GM23338 (cell line): ENCODE measurements around the gene PACS2. TPM values are rescaled to one million over a fixed set of nuclear protein-coding genes. Genes with fewer than 3 reads are reported as not detected.

Experiments used
- ATAC-seq: fragments of 200-7000 bp; cut with Tn5 transposase; 3 replicates; pipeline ENCODE4 v1.9.1; 2020
- DNase-seq: peaks from one replicate; pipeline ENCODE4 v3.0.0-alpha.2; 2015; ENCODE audit warnings: low spot score
- H2AFZ ChIP-seq: fragments of 200-600 bp; sonication (generic); 2 replicates; pipeline ENCODE4 v1.8.0; 2016; ENCODE audit warnings: antibody characterized with exemption, mild to moderate bottlenecking, moderate library complexity
- H3F3A ChIP-seq: fragments of 200-600 bp; sonication (generic); replicated peaks from 2 replicates; pipeline ENCODE4 v1.8.0; 2017; ENCODE audit warnings: antibody characterized with exemption, mixed run types, low read depth
- H3K27ac ChIP-seq: fragments of 200-600 bp; sonication (generic); 2 replicates; pipeline ENCODE4 v1.6.1; 2016; ENCODE audit warnings: low read depth
- H3K27me3 ChIP-seq: fragments of 200-600 bp; sonication (generic); 2 replicates; pipeline ENCODE4 v1.8.0; 2016; ENCODE audit warnings: mild to moderate bottlenecking, mixed run types, moderate library complexity; ENCODE audit not compliant: insufficient read depth
- H3K36me3 ChIP-seq: fragments of 200-600 bp; sonication (generic); 2 replicates; pipeline ENCODE4 v1.8.0; 2016; ENCODE audit warnings: mild to moderate bottlenecking; ENCODE audit not compliant: insufficient read depth
- H3K4me1 ChIP-seq: fragments of 200-600 bp; sonication (generic); 2 replicates; pipeline ENCODE4 v1.8.0; 2016; ENCODE audit warnings: mild to moderate bottlenecking, moderate library complexity; ENCODE audit not compliant: insufficient read depth
- H3K4me2 ChIP-seq: fragments of 200-600 bp; sonication (generic); 2 replicates; pipeline ENCODE4 v1.7.1; 2017; ENCODE audit warnings: mixed run types
- H3K4me3 ChIP-seq: fragments of 200-600 bp; sonication (generic); 2 replicates; pipeline ENCODE4 v1.6.1; 2016; ENCODE audit warnings: mixed run types
- H3K79me2 ChIP-seq: fragments of 200-600 bp; sonication (generic); replicated peaks from 2 replicates; pipeline ENCODE4 v1.8.0; 2017; ENCODE audit warnings: mild to moderate bottlenecking; ENCODE audit not compliant: insufficient read depth
- H3K9me2 ChIP-seq: fragments of 200-600 bp; sonication (generic); 2 replicates; pipeline ENCODE4 v1.8.0; 2017; ENCODE audit not compliant: insufficient read depth
- H4K20me1 ChIP-seq: fragments of 200-600 bp; sonication (generic); replicated peaks from 2 replicates; pipeline ENCODE4 v1.8.0; 2017; ENCODE audit warnings: mild to moderate bottlenecking; ENCODE audit not compliant: insufficient read depth
- H3K27ac Mint-ChIP-seq: 2 replicates; pipeline ENCODE4 v1.8.0; 2020; ENCODE audit warnings: inconsistent platforms, mild to moderate bottlenecking, moderate library complexity, mixed read lengths
- H3K27me3 Mint-ChIP-seq: 3 replicates; pipeline ENCODE4 v1.8.0; 2022; ENCODE audit warnings: low read depth, mild to moderate bottlenecking, moderate library complexity, mixed read lengths, inconsistent platforms; ENCODE audit not compliant: insufficient read depth, poor library complexity
- H3K36me3 Mint-ChIP-seq: 3 replicates; pipeline ENCODE4 v1.8.0; 2021; ENCODE audit warnings: low read depth, mild to moderate bottlenecking, inconsistent platforms, moderate library complexity, mixed read lengths
- H3K4me1 Mint-ChIP-seq: 3 replicates; pipeline ENCODE4 v1.8.0; 2020; ENCODE audit warnings: mild to moderate bottlenecking, inconsistent platforms, mixed read lengths
- H3K4me3 Mint-ChIP-seq: 3 replicates; pipeline ENCODE4 v1.8.0; 2021; ENCODE audit warnings: moderate library complexity, mild to moderate bottlenecking, inconsistent platforms, mixed read lengths
- H3K9me3 Mint-ChIP-seq: 3 replicates; pipeline ENCODE4 v1.8.0; 2020; ENCODE audit warnings: moderate library complexity, mild to moderate bottlenecking, inconsistent platforms, mixed read lengths
- CREB1 ChIP-seq: fragments of 250-450 bp; sonication (Bioruptor Pico); IDR thresholded peaks from 2 replicates; pipeline ENCODE4 v1.5.0; 2020; ENCODE audit warnings: low read depth, mild to moderate bottlenecking, moderate library complexity
- CTCF ChIP-seq, 2 experiments: fragments of 200-600 bp in 1 of 2; sonication (generic) in 1 of 2; conservative IDR thresholded peaks; 2 replicates each; pipeline versions ENCODE4 v1.5.1 to v1.6.1; 2016 to 2017; ENCODE audit warnings: antibody characterized with exemption in 2 of 2, low read depth in 2 of 2, mild to moderate bottlenecking in 2 of 2, moderate library complexity in 1 of 2
- ETS1 ChIP-seq: IDR thresholded peaks from 2 replicates; pipeline ENCODE4 v1.6.1; 2016; ENCODE audit warnings: antibody characterized with exemption
- EZH2 ChIP-seq: fragments of 200-600 bp; sonication (generic); IDR thresholded peaks from one replicate; pipeline ENCODE4 v1.8.0; 2017; ENCODE audit warnings: antibody characterized with exemption, mild to moderate bottlenecking, low read depth; ENCODE audit not compliant: unreplicated experiment
- EZH2phosphoT487 ChIP-seq: fragments of 200-600 bp; sonication (generic); IDR thresholded peaks from one replicate; pipeline ENCODE4 v1.8.1; 2018; ENCODE audit warnings: antibody characterized with exemption; ENCODE audit not compliant: unreplicated experiment
- JUNB ChIP-seq: IDR thresholded peaks from one replicate; pipeline ENCODE4 v1.6.1; 2016; ENCODE audit warnings: antibody characterized with exemption; ENCODE audit not compliant: unreplicated experiment
- NANOG ChIP-seq: IDR thresholded peaks from 2 replicates; pipeline ENCODE4 v1.6.1; 2016; ENCODE audit warnings: antibody characterized with exemption, borderline replicate concordance
- POLR2AphosphoS5 ChIP-seq: IDR thresholded peaks from 2 replicates; pipeline ENCODE4 v1.6.1; 2016; ENCODE audit warnings: antibody characterized with exemption, low read depth
- REST ChIP-seq: IDR thresholded peaks from one replicate; pipeline ENCODE4 v1.6.1; 2018; ENCODE audit warnings: antibody characterized with exemption; ENCODE audit not compliant: unreplicated experiment
- STAT1 ChIP-seq: IDR thresholded peaks from one replicate; pipeline ENCODE4 v1.6.1; 2016; ENCODE audit warnings: antibody characterized with exemption; ENCODE audit not compliant: unreplicated experiment
- ZNF114 ChIP-seq: fragments of 250-450 bp; sonication (Bioruptor Pico); IDR thresholded peaks from 2 replicates; pipeline ENCODE4 v1.5.0; 2020; ENCODE audit warnings: mild to moderate bottlenecking, moderate library complexity
- ZNF331 ChIP-seq: fragments of 250-450 bp; sonication (Bioruptor Pico); IDR thresholded peaks from 2 replicates; pipeline ENCODE4 v1.5.0; 2020; ENCODE audit warnings: low read depth, mild to moderate bottlenecking, moderate library complexity
- ZNF462 ChIP-seq: fragments of 250-450 bp; sonication (Bioruptor Pico); IDR thresholded peaks from 2 replicates; pipeline ENCODE4 v1.5.0; 2020; ENCODE audit warnings: mild to moderate bottlenecking, moderate library complexity
- polyA plus RNA-seq: library from polyadenylated mRNA; unstranded; fragments of >200 nt; fragmentation: Nextera tagmentation; extraction: Ambion mirVana; gene quantifications from 2 replicates; pipeline ENCODE4 v1.2.1, GENCODE V29; 2016
- total RNA-seq: library from RNA; depleted of rRNA; stranded (reverse); fragments of >200 nt; shearing (Covaris generic); gene quantifications from 2 replicates; pipeline ENCODE4 v1.2.3, GENCODE V29; 2014

Gene PACS2
- total and polyA plus RNA-seq, 2 experiments from 2014 or later = 22.5 to 79.0 TPM

- no peak overlapping the region for H3K4me3 ChIP-seq
- H3K27me3 Mint-ChIP-seq = peaks cover 7% of the 10 kb centered on the region
- TF ChIP-seq ZNF114 (CRISPR knock-in tag) = no peak
- no peak for TF ChIP-seq STAT1
- no peak for TF ChIP-seq NANOG
- TF ChIP-seq ETS1 = no peak
- TF ChIP-seq CTCF (conservative IDR thresholded peaks at IDR 0.05; ENCODE audit: low read depth in 2 of 2) = no peak
- no peak for TF ChIP-seq ZNF331 (CRISPR knock-in tag)
- TF ChIP-seq EZH2 = no peak
- no peak for TF ChIP-seq ZNF462 (CRISPR knock-in tag)
- no peak for TF ChIP-seq JUNB
- no peak for TF ChIP-seq REST
- TF ChIP-seq EZH2phosphoT487 = no peak
- TF ChIP-seq CREB1 (CRISPR knock-in tag) = no peak
- TF ChIP-seq POLR2AphosphoS5 = no peak
- no peak overlapping the region for H2AFZ ChIP-seq
- peaks cover 14% of the 10 kb centered on the region; the same call in 2 of the 3 replicates for H3K4me1 Mint-ChIP-seq
- no peak overlapping the region for H3K27ac Mint-ChIP-seq
- ATAC-seq (no peak), DNase-seq (no peak)
- peaks cover 6% of the 10 kb centered on the region; the same call in 2 of the 3 replicates for H3K36me3 Mint-ChIP-seq
- no peak overlapping the region for H3K4me2 ChIP-seq
- no peak overlapping the region for H3K4me3 Mint-ChIP-seq
- no peak overlapping the region for H3K27ac ChIP-seq
- peaks cover 60% of the 10 kb centered on the region for H3K79me2 ChIP-seq
- no peaks in the 10 kb centered on the region for H3K36me3 ChIP-seq
- H4K20me1 ChIP-seq = peaks cover 7% of the 10 kb centered on the region; the same call in 1 of the 2 replicates
- H3K9me2 ChIP-seq = no peaks in the 10 kb centered on the region
- H3K4me1 ChIP-seq = no peaks in the 10 kb centered on the region
- no peaks in the 10 kb centered on the region for H3K27me3 ChIP-seq
- no peaks in the 10 kb centered on the region; the same call in 2 of the 3 replicates for H3K9me3 Mint-ChIP-seq
- H3F3A ChIP-seq = 0 out of 2 replicates have a peak, but pooled peaks cover 4% of the 10 kb centered on the region
Measured at GRCh38 chr14:105337433-105337832, 22.9 kb downstream of the PACS2 start.
